CD4-positive, alpha-beta memory T cell (primary cell): Measurements from ENCODE around the gene HBA1. TPM values are rescaled to one million over a fixed set of nuclear protein-coding genes. Genes with fewer than 3 reads are reported as not detected.
"Not testable (repeated sequence)": the region's sequence is repeated elsewhere in the genome, so short reads cannot be mapped to it uniquely, and the experiment has no call there.

ENCODE experiments used
- CTCF ChIA-PET: fragments of 350-600 bp; sonication (Branson Sonifier 250); formaldehyde crosslinking; loops from one replicate; lab custom pipeline; 2021; ENCODE audit warnings: inconsistent platforms; ENCODE audit not compliant: partially characterized antibody; lab: Charles Lee
- POLR2A ChIA-PET: fragments of 350-600 bp; sonication (Branson Sonifier 250); formaldehyde crosslinking; loops from one replicate; lab custom pipeline; 2021; ENCODE audit not compliant: partially characterized antibody; lab: Charles Lee
- DNase-seq, 5 donors: peaks; one replicate each; pipeline versions ENCODE4 v3.0.0 to v3.0.0-alpha.2; 2020 to 2022; ENCODE audit warnings: mixed read lengths in 1 of 5
- H3K27ac ChIP-seq: one replicate; pipeline ENCODE4 v1.7.0; 2013; ENCODE audit warnings: low read depth, low read length
- H3K27me3 ChIP-seq: 2 replicates; pipeline ENCODE4 v1.7.0; 2013; ENCODE audit warnings: mild to moderate bottlenecking, low read length, moderate library complexity; ENCODE audit not compliant: insufficient read depth
- H3K36me3 ChIP-seq: 2 replicates; pipeline ENCODE4 v1.7.0; 2013; ENCODE audit warnings: mild to moderate bottlenecking, low read length, moderate library complexity; ENCODE audit not compliant: insufficient read depth
- H3K4me1 ChIP-seq: 2 replicates; pipeline ENCODE4 v1.7.0; 2013; ENCODE audit warnings: mild to moderate bottlenecking, low read length, moderate library complexity; ENCODE audit not compliant: insufficient read depth
- H3K4me3 ChIP-seq, 2 donors: one replicate each; pipeline ENCODE4 v1.7.0; 2013; ENCODE audit warnings: low read length in 2 of 2, mild to moderate bottlenecking in 1 of 2
- H3K9me3 ChIP-seq, 2 donors: one replicate each; pipeline ENCODE4 v1.7.0; 2013; ENCODE audit warnings: low read length in 2 of 2, control low read depth in 1 of 2; ENCODE audit not compliant: control insufficient read depth in 1 of 2
- H3K27ac Mint-ChIP-seq, 7 donors: one replicate each; pipeline ENCODE4 v1.8.0; 2020 to 2021; ENCODE audit warnings: mixed read lengths in 7 of 7, mild to moderate bottlenecking in 6 of 7, inconsistent platforms in 3 of 7, moderate library complexity in 3 of 7
- H3K27me3 Mint-ChIP-seq, 2 donors: one replicate each; pipeline ENCODE4 v1.8.0; 2020 to 2021; ENCODE audit warnings: mixed read lengths in 2 of 2
- H3K36me3 Mint-ChIP-seq, 2 donors: one replicate each; pipeline ENCODE4 v1.8.0; 2020 to 2021; ENCODE audit warnings: mixed read lengths in 2 of 2, inconsistent platforms in 1 of 2, mild to moderate bottlenecking in 1 of 2
- H3K4me1 Mint-ChIP-seq, 4 donors: one replicate each; pipeline ENCODE4 v1.8.0; 2020 to 2021; ENCODE audit warnings: mixed read lengths in 4 of 4, mild to moderate bottlenecking in 1 of 4
- H3K4me3 Mint-ChIP-seq, 8 donors: one replicate each; pipeline ENCODE4 v1.8.0; 2020 to 2021; ENCODE audit warnings: mixed read lengths in 8 of 8, mild to moderate bottlenecking in 7 of 8, moderate library complexity in 6 of 8, inconsistent platforms in 3 of 8
- H3K9me3 Mint-ChIP-seq, 8 donors: one replicate each; pipeline ENCODE4 v1.8.0; 2020 to 2021; ENCODE audit warnings: mixed read lengths in 8 of 8, mild to moderate bottlenecking in 5 of 8, inconsistent platforms in 3 of 8, moderate library complexity in 1 of 8
- intact Hi-C: fragments of 100-400 bp; cut with micrococcal nuclease; formaldehyde crosslinking; loops from one replicate; pipeline ENCODE4 v1.15.1; 2023
- polyA plus RNA-seq, 2 donors: library from polyadenylated mRNA; unstranded; fragments of 300-500 nt; fragmentation: Illumina TruSeq; gene quantifications; one replicate each; pipeline ENCODE4 v1.2.3, GENCODE V29; 2021
- total RNA-seq, 2 experiments: library from RNA; stranded (reverse); gene quantifications; one replicate each; pipeline ENCODE4 v1.2.3, GENCODE V29; 2021

Gene HBA1
- total RNA-seq (under 1 TPM in 1 of 2 experiments, not detected in 1; 0.76 TPM), polyA plus RNA-seq (not detected)

- H3K4me3 ChIP-seq, H3K27ac ChIP-seq, DNase-seq, intact Hi-C loops, CTCF ChIA-PET, H3K9me3 ChIP-seq, H3K36me3 ChIP-seq, H3K9me3 Mint-ChIP-seq, H3K36me3 Mint-ChIP-seq, POLR2A ChIA-PET: not testable (repeated sequence)
- Mint-ChIP-seq H3K27me3 (peaks cover 29 to 36% of the 10 kb centered on the region in 2 donors), H3K4me3 (peak within 1 kb of the TSS in 6 of 8 donors; percentile 17 to 70 (median 42)), H3K27ac (peak within 1 kb of the TSS in 1 of 7 donors; percentile 57), H3K4me1 (peaks cover 6 to 32% (median 19%) of the 10 kb centered on the region in 4 donors)
- peaks cover 20% of the 10 kb centered on the region for H3K4me1 ChIP-seq
- H3K27me3 ChIP-seq: peaks cover 35% of the 10 kb centered on the region
Observed at GRCh38 chr16:176477-177382, at the start of gene HBA1. Gene HBA1, plus strand, starts transcription at chr16:176680. Its CDS starts 37 bp downstream, at chr16:176717.

GRCh38 chr16:129075-129474, 47.4 kb upstream of the HBA1 start:
- Histone ChIP-seq H3K4me3 (no peak overlapping the region), H3K36me3 (peaks cover 5% of the 10 kb centered on the region), H3K4me1 (no peaks in the 10 kb centered on the region), H3K9me3 (no peaks in the 10 kb centered on the region), H3K27me3 (no peaks in the 10 kb centered on the region), H3K27ac (no peak overlapping the region)
- peaks cover 11 to 19% (median 14%) of the 10 kb centered on the region in 4 donors for H3K4me1 Mint-ChIP-seq
- peaks cover 0 to 7% of the 10 kb centered on the region in 2 donors for H3K36me3 Mint-ChIP-seq
- H3K4me3 Mint-ChIP-seq: no peak overlapping the region
- H3K27ac Mint-ChIP-seq: peak overlapping the region in 2 of 7 donors; percentile 27 to 65
- POLR2A ChIA-PET: no interaction called here
- DNase-seq: no peak
- H3K27me3 Mint-ChIP-seq: no peaks in the 10 kb centered on the region
- no peaks in the 10 kb centered on the region for H3K9me3 Mint-ChIP-seq
- CTCF ChIA-PET: interaction anchor here (1.4 kb wide), 1 partner anchor 22 kb away, joined by 6 read pairs; no protein-coding TSS in a partner anchor
- intact Hi-C loops: no loop called here

DNA sequence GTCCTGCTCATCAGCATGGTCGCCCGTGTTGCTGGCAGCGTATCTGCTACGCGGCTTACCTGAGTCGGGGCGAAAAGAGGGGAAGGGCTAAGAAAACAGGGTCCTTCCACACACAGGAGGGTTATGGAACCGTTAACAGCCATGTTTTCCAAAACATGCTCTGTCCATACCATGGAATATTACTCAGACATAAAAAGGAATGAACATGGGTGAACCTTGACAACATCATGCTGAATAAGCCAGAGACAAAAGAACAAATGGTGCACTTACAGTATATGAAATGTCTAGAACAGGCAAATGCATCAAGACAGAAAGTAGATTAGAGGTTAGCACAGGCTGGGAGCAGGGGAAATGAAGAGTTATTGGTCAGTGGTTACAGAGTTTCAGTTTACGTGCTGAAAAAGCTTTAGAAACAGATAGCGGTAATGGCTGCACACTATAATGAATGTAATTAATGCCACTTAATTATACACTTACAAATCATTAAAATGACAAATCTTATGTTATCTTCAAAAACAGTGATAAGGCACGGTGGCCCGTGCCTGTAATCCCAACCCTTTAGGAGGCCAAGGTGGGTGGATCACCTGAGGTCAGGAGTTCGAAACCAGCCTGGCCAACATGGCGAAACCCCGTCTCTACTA, 45.8 kb upstream of the HBA1 start:
- Histone ChIP-seq H3K36me3 (peaks cover 5% of the 10 kb centered on the region), H3K27ac (no peak overlapping the region), H3K9me3 (no peaks in the 10 kb centered on the region), H3K4me3 (no peak overlapping the region), H3K4me1 (no peaks in the 10 kb centered on the region), H3K27me3 (no peaks in the 10 kb centered on the region)
- DNase-seq: no peak
- Mint-ChIP-seq H3K27me3 (no peaks in the 10 kb centered on the region), H3K27ac (peak overlapping the region in 1 of 7 donors; percentile 22), H3K36me3 (peaks cover 0 to 6% of the 10 kb centered on the region in 2 donors), H3K4me3 (no peak overlapping the region), H3K9me3 (no peaks in the 10 kb centered on the region), H3K4me1 (peaks cover 16 to 25% (median 21%) of the 10 kb centered on the region in 4 donors)
- ChIA-PET CTCF (interaction anchor here (0.7 to 1.1 kb wide), 2 partner anchors 103 to 460 kb away, joined by 3 read pairs; no protein-coding TSS in a partner anchor), POLR2A (no interaction called here)
- intact Hi-C loops: no loop called here

DNA sequence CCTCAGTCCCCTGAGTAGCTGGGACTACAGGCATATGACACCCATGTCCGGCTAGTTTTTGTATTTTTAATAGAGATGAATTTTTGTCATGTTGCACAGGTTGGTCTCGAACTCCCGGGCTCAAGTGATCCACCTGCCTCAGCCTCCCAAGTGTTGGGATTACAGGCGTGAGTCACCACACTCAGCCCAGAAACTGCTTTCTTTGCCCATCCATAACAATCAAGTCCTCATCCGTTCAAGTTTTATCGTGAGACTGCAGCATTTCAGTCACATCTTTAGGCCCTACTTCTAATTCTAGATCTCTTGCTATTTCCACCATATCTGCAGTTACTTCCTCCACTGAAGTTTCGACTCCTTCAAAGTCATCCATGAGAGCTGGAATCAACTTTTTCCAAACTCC, 44.4 kb upstream of the HBA1 start:
- Mint-ChIP-seq H3K9me3 (no peaks in the 10 kb centered on the region), H3K27ac (peak overlapping the region in 3 of 7 donors; percentile 5 to 70 (median 37)), H3K4me1 (peaks cover 20 to 29% (median 26%) of the 10 kb centered on the region in 4 donors), H3K27me3 (no peaks in the 10 kb centered on the region), H3K4me3 (no peak overlapping the region), H3K36me3 (peaks cover 0 to 3% of the 10 kb centered on the region in 2 donors)
- Histone ChIP-seq H3K9me3 (no peaks in the 10 kb centered on the region), H3K4me3 (no peak overlapping the region), H3K27me3 (no peaks in the 10 kb centered on the region), H3K27ac (no peak overlapping the region), H3K4me1 (peaks cover 6% of the 10 kb centered on the region), H3K36me3 (peaks cover 5% of the 10 kb centered on the region)
- CTCF ChIA-PET: interaction anchor here (1.1 to 1.2 kb wide), 3 partner anchors 15 to 102 kb away, joined by 3 to 5 read pairs (median 5); no protein-coding TSS in a partner anchor
- intact Hi-C loops: no loop called here
- POLR2A ChIA-PET: no interaction called here
- DNase-seq: no peak

GRCh38 chr16:133716-134115, 42.8 kb upstream of the HBA1 start:
- H3K27me3 ChIP-seq: no peaks in the 10 kb centered on the region
- POLR2A ChIA-PET: no interaction called here
- no peaks in the 10 kb centered on the region for H3K27me3 Mint-ChIP-seq
- peaks cover 0 to 3% (median 0%) of the 10 kb centered on the region in 8 donors for H3K9me3 Mint-ChIP-seq
- no peak overlapping the region for H3K27ac ChIP-seq
- H3K9me3 ChIP-seq: no peaks in the 10 kb centered on the region
- DNase-seq: no peak
- peaks cover 22 to 32% (median 32%) of the 10 kb centered on the region in 4 donors for H3K4me1 Mint-ChIP-seq
- no peak overlapping the region for H3K4me3 Mint-ChIP-seq
- no peak overlapping the region for H3K4me3 ChIP-seq
- peak overlapping the region in 1 of 7 donors; percentile 25 for H3K27ac Mint-ChIP-seq
- intact Hi-C loops: no loop called here
- CTCF ChIA-PET: interaction anchor here (1.0 to 1.2 kb wide), 3 partner anchors 17 to 228 kb away, joined by 3 to 4 read pairs (median 3); no protein-coding TSS in a partner anchor
- H3K4me1 ChIP-seq: peaks cover 14% of the 10 kb centered on the region
- H3K36me3 ChIP-seq: peaks cover 5% of the 10 kb centered on the region
- H3K36me3 Mint-ChIP-seq: peaks cover 0 to 5% of the 10 kb centered on the region in 2 donors

DNA sequence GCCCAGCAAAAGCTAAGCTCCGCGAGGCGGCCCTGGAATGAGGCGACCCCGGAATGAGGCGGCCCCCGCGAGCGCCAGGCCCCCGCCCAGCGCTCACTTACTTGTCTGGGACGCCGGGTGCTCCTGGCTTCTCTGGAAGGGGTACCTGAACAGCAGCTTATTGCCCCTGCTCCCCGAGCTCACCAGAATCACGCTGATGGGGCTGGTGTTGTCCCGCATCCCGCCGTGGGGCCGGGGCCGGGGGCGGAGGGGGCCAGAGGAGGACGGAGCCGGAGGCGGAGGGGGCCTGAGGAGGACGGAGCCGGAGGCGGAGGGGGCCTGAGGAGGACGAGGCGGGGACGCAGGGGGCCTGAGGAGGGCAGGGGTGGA, 38.4 kb upstream of the HBA1 start:
- intact Hi-C loops: loop anchor here (2.0 to 5.0 kb wide), 2 partner anchors 43 to 94 kb away; partner anchors contain the start of genes FAM234A and HBQ1
- ChIA-PET CTCF (interaction anchor here (0.7 to 1.5 kb wide), 3 partner anchors 31 to 500 kb away, joined by 3 to 4 read pairs (median 3); no protein-coding TSS in a partner anchor), POLR2A (no interaction called here)
- peak overlapping the region; percentile 31 to 82 (median 74) for H3K27ac Mint-ChIP-seq
- H3K9me3 Mint-ChIP-seq: peaks cover 0 to 4% (median 0%) of the 10 kb centered on the region in 8 donors
- Histone ChIP-seq H3K9me3 (no peaks in the 10 kb centered on the region), H3K27ac (peak overlapping the region; percentile 47), H3K4me3 (peak overlapping the region in 1 of 2 donors; percentile 47), H3K27me3 (no peaks in the 10 kb centered on the region), H3K4me1 (peaks cover 14% of the 10 kb centered on the region), H3K36me3 (no peaks in the 10 kb centered on the region)
- H3K27me3 Mint-ChIP-seq: no peaks in the 10 kb centered on the region
- peaks cover 14 to 30% (median 21%) of the 10 kb centered on the region in 4 donors for H3K4me1 Mint-ChIP-seq
- H3K4me3 Mint-ChIP-seq: peak overlapping the region; percentile 77 to 87 (median 83)
- DNase-seq: peak; percentile 15 to 46 (median 27)
- peaks cover 0 to 3% of the 10 kb centered on the region in 2 donors for H3K36me3 Mint-ChIP-seq
